ENCODE measurements around the gene SPEM3. TPM values are rescaled to one million over a fixed set of nuclear protein-coding genes. Genes with fewer than 3 reads are reported as not detected.

Gene SPEM3
- total and polyA plus RNA-seq, 2 donors (not counting 3 experiments of a cell fraction or from before 2014, with no cell fraction given), result not detected

DNA sequence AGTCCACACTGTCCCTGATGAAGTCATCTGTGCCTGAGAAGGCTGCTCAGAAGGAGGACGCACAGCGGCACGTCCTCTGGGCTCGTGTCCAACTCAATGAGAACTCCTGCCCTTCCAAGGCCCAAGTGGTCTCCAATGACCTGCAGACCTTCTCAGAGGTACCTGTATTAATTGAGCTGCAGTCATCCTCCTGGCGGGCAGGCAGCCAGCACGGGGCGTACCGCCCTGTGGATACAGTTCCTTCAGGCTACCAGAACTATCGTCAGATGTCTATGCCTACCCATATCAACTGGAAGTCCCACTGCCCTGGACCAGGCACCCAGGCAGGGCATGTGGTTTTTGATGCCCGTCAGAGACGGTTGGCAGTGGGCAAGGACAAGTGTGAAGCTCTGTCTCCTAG is 3.6 kb downstream of the SPEM3 start:
- CTCF ChIA-PET, result interaction anchor here (0.8 to 1.5 kb wide), 2 partner anchors 9 to 77 kb away, joined by 3 to 5 read pairs; no protein-coding TSS in a partner anchor
- no peaks in the 10 kb centered on the region for H4K20me1 ChIP-seq (replicated peaks; ENCODE audit: control insufficient read depth, extremely low read depth, insufficient read depth, low read length)
- H2AFZ ChIP-seq (ENCODE audit: low read depth, low read length), result no peak overlapping the region
- no peak overlapping the region for H3K27ac ChIP-seq (ENCODE audit: insufficient read depth, low read depth, low read length)
- peaks cover 14% of the 10 kb centered on the region for H3K4me1 ChIP-seq (ENCODE audit: control insufficient read depth, extremely low read depth, insufficient read depth, low read length)
- no peak for FAIRE-seq
- no peak for TF ChIP-seq EZH2 (IDR thresholded peaks at IDR 0.05; ENCODE audit: borderline replicate concordance, low read depth, low read length, severe bottlenecking)
- TF ChIP-seq MYC (IDR thresholded peaks at IDR 0.05; ENCODE audit: low read depth, low read length), result no peak
- TF ChIP-seq, protein P1, sequence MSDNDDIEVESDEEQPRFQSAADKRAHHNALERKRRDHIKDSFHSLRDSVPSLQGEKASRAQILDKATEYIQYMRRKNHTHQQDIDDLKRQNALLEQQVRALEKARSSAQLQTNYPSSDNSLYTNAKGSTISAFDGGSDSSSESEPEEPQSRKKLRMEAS (IDR thresholded peaks at IDR 0.05; ENCODE audit: insufficient read depth, insufficient read length), result no peak
- dilution Hi-C loops (cut with MboI; ENCODE audit: extremely low pct_ligation_motif_present, low sequenced_read_pairs) (no loop called here), intact Hi-C loops (cut with micrococcal nuclease) (no loop called here)
- no TSS peak for BruUV-seq (replicated peaks)
- H3K9me1 ChIP-seq (replicated peaks; ENCODE audit: control insufficient read depth, extremely low read depth, insufficient read depth, low read length), result no peaks in the 10 kb centered on the region
- no peaks in the 10 kb centered on the region for H3K36me3 ChIP-seq (ENCODE audit: control insufficient read depth in 2 of 2, extremely low read depth in 1 of 2, insufficient read depth in 2 of 2, low read length in 2 of 2)
- no peak overlapping the region for H3K4me2 ChIP-seq (ENCODE audit: insufficient read depth, low read length)
- H3K4me3 ChIP-seq (replicated peaks in 1 of 3; ENCODE audit: insufficient read depth in 1 of 3, low read depth in 1 of 3, low read length in 3 of 3), result no peak overlapping the region
- DNase-seq (ENCODE audit: low read depth, low spot score), result no peak
- no peak overlapping the region for H3K9ac ChIP-seq (replicated peaks; ENCODE audit: extremely low read depth, insufficient read depth, low read length)
- H3K79me2 ChIP-seq (ENCODE audit: control insufficient read depth, insufficient read depth, low read length), result no peaks in the 10 kb centered on the region
- POLR2A ChIA-PET, result no interaction called here
- H3K27me3 ChIP-seq (ENCODE audit: control insufficient read depth in 2 of 2, insufficient read depth in 2 of 2, low read length in 2 of 2), result no peaks in the 10 kb centered on the region
- no peaks in the 10 kb centered on the region for H3K9me3 ChIP-seq (replicated peaks; ENCODE audit: control insufficient read depth, insufficient read depth, low read length)

DNA sequence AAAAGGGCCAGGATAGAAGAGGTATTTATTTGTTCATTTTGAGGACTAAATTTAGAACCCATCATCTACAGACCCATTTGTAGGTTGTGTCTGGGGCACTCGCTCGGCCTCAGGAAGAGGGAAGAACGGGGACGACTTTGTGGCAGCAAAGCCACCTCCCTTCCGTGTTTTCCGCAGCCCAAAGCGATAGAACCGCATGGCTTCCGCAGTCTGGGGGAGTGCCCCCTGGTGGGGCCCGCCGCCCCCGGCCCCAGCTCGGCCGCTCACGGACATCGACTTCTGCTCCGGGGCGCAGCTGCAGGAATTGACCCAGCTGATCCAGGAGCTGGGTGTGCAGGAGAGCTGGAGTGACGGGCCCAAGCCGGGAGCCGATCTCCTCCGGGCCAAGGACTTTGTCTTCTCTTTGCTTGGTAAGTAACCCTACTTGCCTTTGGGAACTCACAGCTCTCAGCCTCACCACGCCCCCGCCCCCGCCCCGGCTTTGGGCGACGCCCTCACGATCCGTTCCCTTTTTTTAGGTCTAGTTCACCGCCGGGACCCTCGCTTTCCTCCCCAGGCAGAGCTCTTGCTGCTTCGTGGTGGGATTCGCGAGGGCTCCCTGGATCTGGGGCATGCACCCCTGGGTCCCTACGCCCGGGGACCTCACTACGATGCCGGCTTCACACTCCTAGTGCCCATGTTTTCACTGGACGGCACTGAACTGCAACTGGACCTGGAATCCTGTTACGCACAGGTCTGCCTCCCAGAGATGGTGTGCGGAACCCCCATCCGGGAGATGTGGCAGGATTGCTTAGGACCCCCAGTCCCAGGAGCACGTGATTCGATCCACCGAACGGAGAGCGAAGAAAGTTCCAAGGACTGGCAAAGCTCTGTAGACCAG is 7.3 kb downstream of the SPEM3 start:
- TF ChIP-seq, protein P1 (IDR thresholded peaks at IDR 0.05; ENCODE audit: insufficient read depth, insufficient read length), result peak; percentile 13
- no peak for TF ChIP-seq MYC (IDR thresholded peaks at IDR 0.05; ENCODE audit: low read depth, low read length)
- TF ChIP-seq POLR2AphosphoS5 (IDR thresholded peaks at IDR 0.05; ENCODE audit: insufficient read depth, low read depth, low read length), result no peak
- TF ChIP-seq, protein P2, sequence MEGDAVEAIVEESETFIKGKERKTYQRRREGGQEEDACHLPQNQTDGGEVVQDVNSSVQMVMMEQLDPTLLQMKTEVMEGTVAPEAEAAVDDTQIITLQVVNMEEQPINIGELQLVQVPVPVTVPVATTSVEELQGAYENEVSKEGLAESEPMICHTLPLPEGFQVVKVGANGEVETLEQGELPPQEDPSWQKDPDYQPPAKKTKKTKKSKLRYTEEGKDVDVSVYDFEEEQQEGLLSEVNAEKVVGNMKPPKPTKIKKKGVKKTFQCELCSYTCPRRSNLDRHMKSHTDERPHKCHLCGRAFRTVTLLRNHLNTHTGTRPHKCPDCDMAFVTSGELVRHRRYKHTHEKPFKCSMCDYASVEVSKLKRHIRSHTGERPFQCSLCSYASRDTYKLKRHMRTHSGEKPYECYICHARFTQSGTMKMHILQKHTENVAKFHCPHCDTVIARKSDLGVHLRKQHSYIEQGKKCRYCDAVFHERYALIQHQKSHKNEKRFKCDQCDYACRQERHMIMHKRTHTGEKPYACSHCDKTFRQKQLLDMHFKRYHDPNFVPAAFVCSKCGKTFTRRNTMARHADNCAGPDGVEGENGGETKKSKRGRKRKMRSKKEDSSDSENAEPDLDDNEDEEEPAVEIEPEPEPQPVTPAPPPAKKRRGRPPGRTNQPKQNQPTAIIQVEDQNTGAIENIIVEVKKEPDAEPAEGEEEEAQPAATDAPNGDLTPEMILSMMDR (IDR thresholded peaks at IDR 0.05; ENCODE audit: extremely low read depth in 1 of 2, insufficient read depth in 1 of 2, low read depth in 1 of 2, low read length in 2 of 2), result peak; percentile 10 to 35
- no peak for TF ChIP-seq JUN (IDR thresholded peaks at IDR 0.05; ENCODE audit: borderline replicate concordance, insufficient read depth, insufficient read length, low read depth)
- TF ChIP-seq FOS (IDR thresholded peaks at IDR 0.05; ENCODE audit: borderline replicate concordance, insufficient read depth, low read length), result no peak
- TF ChIP-seq POLR2A (IDR thresholded peaks at IDR 0.05; ENCODE audit: low read depth, low read length), result peak; percentile 15
- TF ChIP-seq EZH2 (IDR thresholded peaks at IDR 0.05; ENCODE audit: borderline replicate concordance, low read depth, low read length, severe bottlenecking), result no peak
- no peak for TF ChIP-seq GATA2 (IDR thresholded peaks at IDR 0.05; ENCODE audit: insufficient read depth, insufficient read length, low read depth, low read length)
- Histone ChIP-seq H3K9me1 (replicated peaks; ENCODE audit: control insufficient read depth, extremely low read depth, insufficient read depth, low read length) (no peaks in the 10 kb centered on the region), H3K9me3 (replicated peaks; ENCODE audit: control insufficient read depth, insufficient read depth, low read length) (no peaks in the 10 kb centered on the region), H4K20me1 (replicated peaks; ENCODE audit: control insufficient read depth, extremely low read depth, insufficient read depth, low read length) (no peaks in the 10 kb centered on the region), H3K27me3 (ENCODE audit: control insufficient read depth in 2 of 2, insufficient read depth in 2 of 2, low read length in 2 of 2) (peaks cover 20 to 27% of the 10 kb centered on the region in 2 experiments), H3K4me3 (replicated peaks in 1 of 3; ENCODE audit: insufficient read depth in 1 of 3, low read depth in 1 of 3, low read length in 3 of 3) (peak overlapping the region; percentile 54 to 83 (median 83)), H3K79me2 (ENCODE audit: control insufficient read depth, insufficient read depth, low read length) (no peaks in the 10 kb centered on the region), H3K36me3 (ENCODE audit: control insufficient read depth in 2 of 2, extremely low read depth in 1 of 2, insufficient read depth in 2 of 2, low read length in 2 of 2) (no peaks in the 10 kb centered on the region), H2AFZ (ENCODE audit: low read depth, low read length) (peak overlapping the region; percentile 48), H3K4me2 (ENCODE audit: insufficient read depth, low read length) (peak overlapping the region; percentile 94), H3K9ac (replicated peaks; ENCODE audit: extremely low read depth, insufficient read depth, low read length) (peak overlapping the region; percentile 46), H3K27ac (ENCODE audit: insufficient read depth, low read depth, low read length) (peak overlapping the region; percentile 32), H3K4me1 (ENCODE audit: control insufficient read depth, extremely low read depth, insufficient read depth, low read length) (peaks cover 23% of the 10 kb centered on the region)
- FAIRE-seq (peak; percentile 70), DNase-seq (ENCODE audit: low read depth, low spot score) (peak; percentile 35)
- ChIA-PET POLR2A (interaction anchor here (0.5 to 1.7 kb wide), 5 partner anchors 32 to 49 kb away, joined by 3 to 8 read pairs (median 5); partner anchors contain the start of genes POLR2A and TMEM256), CTCF (interaction anchor here (0.8 to 4.4 kb wide), 34 partner anchors 10 to 390 kb away, joined by 3 to 70 read pairs (median 7); partner anchors contain the start of genes CHRNB1, NLGN2, PLSCR3 and POLR2A)
- TSS peak; percentile 53 for BruUV-seq (replicated peaks)
- dilution Hi-C loops (cut with MboI; ENCODE audit: extremely low pct_ligation_motif_present, low sequenced_read_pairs) (no loop called here), intact Hi-C loops (cut with micrococcal nuclease) (loop anchor here (1.0 to 5.0 kb wide), 9 partner anchors 19 to 251 kb away; partner anchors contain the start of genes CTDNEP1, ELP5, KCTD11 and PLSCR3)

Data from endothelial cell of umbilical vein (primary cell).